D721Med (cell line): ENCODE data around the gene IL1RL2.

Experiments used
- DNase-seq: peaks from one replicate; pipeline ENCODE4 v3.0.0; 2011; ENCODE audit warnings: low spot score; ENCODE audit not compliant: insufficient read length
- FAIRE-seq: peaks from 2 replicates; lab custom pipeline; 2011; peaks lifted over from hg19 to GRCh38; lab: Jason Lieb, UNC
- CTCF ChIP-seq: IDR thresholded peaks from 2 replicates; pipeline ENCODE4 v1.5.1; 2012; ENCODE audit warnings: mild to moderate bottlenecking, control low read depth; ENCODE audit not compliant: insufficient read depth; ENCODE audit errors: missing control alignments

Gene IL1RL2

GRCh38 chr2:102141970-102142828, 44.6 kb upstream of the IL1RL2 start, which contains the start of gene IL1R1:
Gene IL1R1 (plus strand): TSS chr2:102142746. CDS start chr2:102157725, 14,979 bp downstream.
- DNase-seq, result no peak
- TF ChIP-seq CTCF, result no peak
- no peak for FAIRE-seq

- DNase-seq, result no peak
- no peak for FAIRE-seq
- TF ChIP-seq CTCF, result no peak
Measured at GRCh38 chr2:102142829-102143449, 43.9 kb upstream of the IL1RL2 start.

- DNase-seq (no peak), FAIRE-seq (no peak)
- TF ChIP-seq CTCF, result no peak
Measured at GRCh38 chr2:102143450-102143985, 43.3 kb upstream of the IL1RL2 start.

- DNase-seq (no peak), FAIRE-seq (no peak)
Measured at GRCh38 chr2:102144128-102144527, 42.7 kb upstream of the IL1RL2 start.

GRCh38 chr2:102145107-102145506, 41.7 kb upstream of the IL1RL2 start:
- FAIRE-seq (no peak), DNase-seq (no peak)
- TF ChIP-seq CTCF, result no peak

More at GRCh38 chr2:102144128-102144527, 42.7 kb upstream of the IL1RL2 start:
- no peak for TF ChIP-seq CTCF

- no peak for DNase-seq
Measured at GRCh38 chr2:102145934-102146333, 40.9 kb upstream of the IL1RL2 start.

More at GRCh38 chr2:102145934-102146333, 40.9 kb upstream of the IL1RL2 start:
- FAIRE-seq, result no peak
- no peak for TF ChIP-seq CTCF
